Measurements from ENCODE around the gene MRFAP1L1.
"Not testable (repeated sequence)": the region's sequence is repeated elsewhere in the genome, so short reads cannot be mapped to it uniquely, and the experiment has no call there.

Gene MRFAP1L1

DNA sequence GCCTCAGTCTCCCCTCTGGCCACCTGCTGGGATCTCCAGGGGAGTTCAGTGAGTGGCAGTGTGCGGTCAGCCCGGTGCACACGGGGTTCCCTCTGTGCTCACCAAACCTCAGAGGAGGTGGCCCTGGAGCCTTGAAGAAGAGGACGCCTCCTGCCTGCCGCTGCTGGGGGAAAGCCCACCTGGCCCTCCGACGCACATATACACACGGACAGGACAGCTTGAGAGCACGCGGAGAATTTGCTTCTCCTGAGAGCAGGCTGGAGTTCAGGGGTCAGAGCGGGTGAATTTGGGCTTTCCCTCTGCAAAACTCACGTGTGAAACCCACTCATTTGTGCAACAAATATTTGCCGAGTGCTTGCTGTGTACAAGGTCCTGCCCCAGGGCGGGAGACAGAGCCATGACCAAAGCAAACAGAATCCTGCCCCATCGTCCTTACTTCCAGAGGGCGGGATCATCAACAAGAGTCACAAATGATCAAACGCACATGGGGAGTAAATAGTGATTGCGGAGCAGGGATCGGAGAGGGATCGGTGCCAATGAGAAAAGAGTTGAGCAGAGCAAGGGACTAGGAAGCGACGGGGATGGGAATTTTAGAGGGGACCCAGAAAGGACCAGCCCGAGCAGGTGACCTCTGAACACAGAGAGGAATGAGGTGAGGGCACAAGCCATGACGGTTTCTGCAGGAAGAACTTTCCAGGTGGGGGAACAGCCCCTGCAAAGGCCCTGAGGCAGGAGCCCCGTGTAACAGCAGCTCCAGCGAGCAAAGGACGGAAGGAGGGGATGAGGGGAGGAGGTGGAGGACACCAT lies 23.9 kb upstream of the MRFAP1L1 start:
- no peak for DNase-seq

DNA sequence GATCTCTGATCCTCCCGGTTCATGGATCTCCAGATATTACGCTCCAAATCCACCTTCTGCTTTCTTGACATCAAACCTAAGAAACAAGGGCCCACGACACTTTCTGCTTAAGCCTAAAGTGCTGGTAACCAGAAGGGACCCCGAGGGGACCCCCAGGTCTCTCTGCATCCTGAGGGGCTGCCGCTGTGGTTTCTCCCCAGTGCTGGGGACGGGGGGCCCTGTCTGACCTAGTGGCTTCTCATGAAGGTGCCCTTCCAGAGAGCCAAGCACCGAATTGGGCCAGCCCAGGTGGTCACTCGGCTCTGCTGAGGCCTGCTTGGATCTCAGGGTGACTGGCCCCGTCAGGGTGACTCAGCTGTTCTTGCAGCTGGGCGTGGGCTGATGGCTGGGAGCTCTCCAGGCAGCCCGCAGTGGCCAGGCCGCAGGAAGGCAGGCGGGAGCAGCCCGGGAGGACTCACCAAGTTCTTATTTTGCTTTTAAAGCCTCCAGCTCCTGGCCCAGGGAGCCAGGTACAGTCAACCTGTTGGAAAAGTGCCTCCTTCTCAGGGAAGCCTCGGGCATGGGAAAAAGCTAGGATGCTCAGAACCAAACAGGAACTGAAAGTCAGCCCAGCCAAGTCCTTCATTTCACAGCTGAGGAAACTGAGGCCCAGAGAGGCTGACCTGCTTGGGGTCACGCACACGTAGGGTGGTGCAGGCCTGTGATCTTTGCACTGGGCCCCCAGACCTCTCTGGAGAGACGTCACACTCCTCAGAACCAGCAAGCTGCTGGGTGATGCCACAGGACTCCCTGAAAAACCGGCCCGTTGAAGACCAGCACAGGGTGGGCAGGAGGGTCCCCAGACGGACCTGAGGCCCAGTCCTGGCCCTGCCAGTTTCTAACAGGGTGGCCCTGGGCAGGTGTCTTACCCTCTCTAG lies 23.0 kb upstream of the MRFAP1L1 start:
- no peak for DNase-seq

GRCh38 chr4:6731780-6732179 lies 22.1 kb upstream of the MRFAP1L1 start:
- no peak for DNase-seq

DNA sequence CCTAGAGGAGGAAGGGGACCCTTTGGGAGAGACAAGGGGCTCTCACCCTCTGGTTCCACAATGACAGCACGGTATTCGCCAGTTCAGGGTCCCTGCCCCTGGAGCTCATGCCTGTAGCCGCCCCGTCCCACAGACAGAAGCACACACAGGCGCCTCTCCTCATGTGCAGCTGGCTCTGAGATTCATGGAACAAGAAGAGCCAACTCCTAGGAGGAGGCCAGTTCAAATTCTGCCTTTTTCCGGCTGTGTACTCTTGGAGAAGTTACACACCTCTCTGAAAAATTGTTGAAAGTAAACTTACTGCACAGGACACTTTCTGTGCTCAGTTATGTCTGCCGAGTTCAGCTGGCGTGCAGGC lies 21.6 kb upstream of the MRFAP1L1 start:
- DNase-seq = no peak

GRCh38 chr4:6730603-6731317 lies 21.1 kb upstream of the MRFAP1L1 start:
- no peak for DNase-seq

DNA sequence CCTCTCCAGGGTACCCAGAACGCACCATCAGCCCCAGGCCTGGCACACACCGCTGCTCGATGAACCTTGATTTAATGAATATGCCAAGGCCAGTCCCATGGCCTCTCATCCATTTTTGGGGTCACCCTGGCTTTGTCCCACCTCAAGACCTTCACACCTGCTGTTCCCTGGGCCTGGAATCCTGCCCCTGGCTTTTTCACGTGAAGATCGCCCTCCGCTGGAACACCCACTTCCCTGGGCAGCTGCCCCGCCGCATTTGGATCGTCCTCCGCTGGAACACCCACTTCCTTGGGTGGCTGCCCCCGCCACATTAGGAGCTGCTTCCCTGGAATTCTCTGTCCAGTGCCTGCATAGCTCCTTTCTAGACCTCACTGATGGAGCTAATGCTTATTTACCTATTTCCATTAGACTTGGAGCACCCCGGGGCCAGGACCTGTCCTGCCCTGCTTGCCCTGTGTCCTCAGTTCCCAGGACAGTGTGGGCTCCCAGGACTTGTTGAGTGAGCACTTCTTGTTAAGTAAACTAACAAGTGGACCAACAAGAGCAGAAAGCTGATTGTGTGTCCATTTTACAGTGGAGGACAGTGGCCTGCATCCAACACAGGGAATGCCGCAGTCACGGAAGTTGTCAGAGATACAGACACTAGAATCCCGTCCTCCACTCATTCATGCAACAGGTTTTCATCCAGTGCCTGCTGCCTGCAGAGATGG lies 18.8 kb upstream of the MRFAP1L1 start:
- DNase-seq = no peak

DNA sequence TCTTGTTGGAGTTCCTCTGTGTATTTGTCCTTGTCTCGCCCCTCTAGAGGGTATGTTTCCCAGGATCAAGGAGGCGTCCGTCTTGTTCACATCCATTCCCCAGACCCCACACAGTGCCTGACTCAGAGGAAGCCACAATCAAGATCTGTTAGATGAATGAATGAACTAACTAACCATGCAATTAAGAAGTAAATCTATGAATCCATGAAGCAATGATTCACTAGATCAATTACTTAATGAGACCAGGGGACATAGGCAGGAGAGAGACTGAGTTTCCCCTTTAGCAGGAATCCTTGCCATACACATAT lies 18.2 kb upstream of the MRFAP1L1 start:
- DNase-seq = no peak

GRCh38 chr4:6727081-6727942 lies 17.6 kb upstream of the MRFAP1L1 start:
- DNase-seq = no peak

- DNase-seq = not testable (repeated sequence)
Measured at GRCh38 chr4:6725427-6725961, 15.8 kb upstream of the MRFAP1L1 start.

DNA sequence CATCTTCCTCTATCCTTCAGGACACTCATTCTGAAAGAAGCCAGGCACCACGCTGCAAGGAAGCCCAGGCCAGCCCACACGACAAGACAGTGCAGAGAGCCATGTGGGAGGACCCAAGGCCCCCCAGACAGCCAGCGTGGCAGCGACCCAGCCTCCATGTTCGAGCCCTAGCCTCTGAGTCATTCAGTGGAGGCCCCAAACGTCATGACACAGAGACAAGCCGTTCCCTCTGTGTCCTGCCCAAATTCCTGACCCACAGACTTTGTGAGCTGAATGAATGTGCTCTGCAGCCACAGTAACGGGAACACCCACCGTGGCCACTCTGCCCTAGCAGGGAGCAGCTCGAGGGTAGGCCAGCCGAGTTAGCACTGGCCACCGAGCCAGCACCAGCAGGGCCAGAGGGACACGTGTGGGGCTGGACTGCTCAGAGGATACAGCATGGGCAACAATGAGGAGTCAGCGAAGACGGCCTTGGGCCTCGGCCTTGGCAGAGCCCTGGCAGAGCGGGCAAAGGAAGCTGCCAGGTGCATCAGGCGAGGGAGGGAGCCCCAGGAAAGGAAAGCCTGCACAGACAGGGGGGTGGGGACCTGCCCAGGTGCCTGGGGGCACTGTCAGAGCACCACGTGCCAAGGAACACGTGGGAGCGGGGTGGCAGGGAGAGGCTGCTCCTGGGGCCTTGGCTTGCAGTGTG lies 14.9 kb upstream of the MRFAP1L1 start:
- DNase-seq = no peak

DNA sequence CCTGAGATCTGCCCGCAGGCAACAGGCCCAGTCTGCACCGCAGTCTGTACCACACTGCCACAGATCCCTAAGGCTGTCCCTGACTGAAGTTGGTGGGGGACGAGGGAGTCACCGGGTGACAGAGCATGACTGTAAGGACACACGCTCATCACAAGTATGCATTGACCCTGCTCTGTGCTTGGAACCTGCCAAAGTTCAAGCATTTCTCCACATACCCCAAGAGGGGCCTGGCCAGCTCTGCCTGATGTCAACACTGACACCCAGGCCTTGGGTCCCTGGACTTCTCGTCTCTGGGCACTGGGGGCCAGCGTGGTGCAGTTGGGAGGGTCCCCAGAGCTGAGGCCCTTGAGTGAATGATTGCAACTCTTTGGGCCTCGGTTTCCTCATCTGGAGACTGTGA lies 14.2 kb upstream of the MRFAP1L1 start:
- no peak for DNase-seq

- DNase-seq = no peak
Measured at GRCh38 chr4:6722891-6723290, 13.2 kb upstream of the MRFAP1L1 start.

- no peak for DNase-seq
Measured at GRCh38 chr4:6721121-6721520, 11.5 kb upstream of the MRFAP1L1 start.

DNA sequence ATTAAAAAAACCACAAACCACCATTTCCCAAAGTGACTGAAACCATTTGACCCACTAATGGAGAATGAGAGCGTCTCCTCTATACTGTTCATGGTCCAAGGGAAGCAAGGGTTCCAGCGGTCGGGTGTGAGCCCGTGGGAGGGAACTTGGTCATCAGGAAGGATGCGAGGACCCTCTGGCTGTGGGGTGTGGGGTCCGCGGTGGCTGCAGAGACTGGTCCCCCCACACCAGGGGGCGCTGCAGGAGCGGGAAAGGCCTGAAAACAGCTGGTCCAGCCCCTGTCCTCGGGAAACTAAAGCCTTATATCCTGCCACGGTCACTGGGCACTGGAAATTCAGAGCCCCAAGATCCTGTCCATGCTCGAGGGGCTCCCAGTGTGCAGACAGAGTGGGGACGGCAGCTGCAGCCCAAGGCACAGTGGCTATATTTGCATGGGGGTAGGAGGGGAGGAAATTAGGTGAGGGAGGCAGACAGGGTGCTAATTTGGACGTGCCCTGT lies 10.6 kb upstream of the MRFAP1L1 start:
- DNase-seq = peak; percentile 97

- no peak for DNase-seq
Measured at GRCh38 chr4:6719611-6720179, 10.0 kb upstream of the MRFAP1L1 start.

- no peak for DNase-seq
Measured at GRCh38 chr4:6718932-6719610, 9.4 kb upstream of the MRFAP1L1 start.

DNA sequence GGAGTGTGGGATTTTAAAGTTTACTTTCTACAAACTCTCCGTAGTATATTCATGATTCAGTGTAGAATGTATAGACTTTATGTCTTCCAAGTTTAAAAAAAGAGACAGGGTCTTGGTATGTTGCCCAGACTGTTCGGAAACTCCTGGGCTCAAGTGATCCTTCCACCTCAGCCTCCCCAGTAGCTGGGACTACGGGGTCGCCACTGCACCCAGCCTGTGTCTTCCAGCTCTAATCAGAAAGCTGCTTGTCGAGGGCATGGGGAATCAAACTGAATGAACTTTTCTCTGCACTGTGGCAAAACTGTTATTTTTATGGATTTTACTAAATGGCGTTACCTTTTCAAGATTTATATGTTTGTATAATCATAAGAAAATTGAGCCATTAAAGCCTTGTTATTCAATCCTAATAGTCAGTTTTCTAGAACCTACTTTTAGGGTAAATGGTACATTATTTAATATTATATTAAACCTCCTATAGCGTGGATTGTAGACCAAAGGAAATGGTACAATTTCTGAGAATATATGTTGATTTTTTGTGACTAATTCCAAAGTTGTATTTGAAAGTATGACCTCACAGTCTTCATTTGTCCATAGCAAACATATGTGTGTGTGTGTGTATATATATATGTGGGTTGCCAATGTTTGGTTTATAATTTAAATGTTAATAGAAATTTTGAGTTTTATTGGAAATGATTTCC lies 7.4 kb upstream of the MRFAP1L1 start:
- DNase-seq = no peak

DNA sequence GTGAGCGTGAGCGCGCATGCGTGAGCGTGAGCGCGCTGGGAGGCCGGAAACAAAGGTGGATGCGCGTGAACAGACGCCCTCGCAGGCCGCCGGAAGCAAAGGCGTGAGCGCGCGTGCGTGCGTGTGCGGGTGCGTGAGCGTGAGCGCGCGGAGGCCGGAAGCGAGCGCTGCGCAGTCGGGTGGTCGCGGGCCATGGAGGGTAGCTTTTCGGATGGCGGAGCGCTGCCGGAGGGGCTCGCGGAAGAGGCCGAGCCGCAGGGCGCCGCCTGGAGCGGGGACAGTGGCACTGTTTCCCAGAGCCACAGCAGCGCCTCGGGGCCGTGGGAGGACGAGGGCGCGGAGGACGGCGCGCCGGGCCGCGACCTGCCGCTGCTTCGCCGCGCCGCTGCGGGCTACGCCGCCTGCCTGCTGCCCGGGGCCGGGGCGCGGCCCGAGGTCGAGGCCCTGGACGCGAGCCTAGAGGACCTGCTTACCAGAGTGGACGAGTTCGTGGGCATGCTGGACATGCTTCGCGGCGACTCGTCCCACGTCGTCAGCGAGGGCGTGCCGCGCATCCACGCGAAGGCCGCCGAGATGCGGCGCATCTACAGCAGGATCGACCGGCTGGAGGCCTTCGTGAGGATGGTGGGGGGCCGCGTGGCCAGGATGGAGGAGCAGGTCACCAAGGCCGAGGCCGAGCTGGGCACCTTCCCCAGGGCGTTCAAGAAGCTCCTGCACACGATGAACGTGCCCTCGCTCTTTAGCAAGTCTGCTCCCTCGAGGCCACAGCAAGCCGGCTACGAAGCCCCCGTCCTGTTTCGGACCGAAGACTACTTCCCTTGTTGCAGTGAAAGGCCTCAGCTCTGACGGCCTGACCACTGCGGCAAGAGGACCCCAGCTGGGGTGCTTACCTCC lies 6.6 kb upstream of the MRFAP1L1 start, which contains the start of gene BLOC1S4:
TSS of gene BLOC1S4 (plus strand) at position 157 of the 894 bp plus-strand sequence. CDS start at position 193, 36 bp downstream.
- DNase-seq = peak; percentile 87

Measured in 8988T (cell line).